Psoas muscle (tissue), 8 donors: ENCODE results near the gene SCNN1A. TPM values are rescaled to one million over a fixed set of nuclear protein-coding genes. Genes with fewer than 3 reads are reported as not detected.
A peak's percentile ranks its signal among the peaks of the same experiment; 100 is the strongest.

Experiments
- ATAC-seq, 4 donors: fragments of 200-7000 bp; cut with Tn5 transposase; one replicate each; pipeline ENCODE4 v1.9.1; 2020; ENCODE audit warnings: moderate library complexity in 3 of 4, mild to moderate bottlenecking in 2 of 4
- DNase-seq, 2 donors: peaks; one replicate each; pipeline ENCODE4 v3.0.0-alpha.2; 2020
- H3K27ac ChIP-seq: fragments of 200-600 bp; one replicate; pipeline ENCODE4 v1.8.0; 2022
- H3K27me3 ChIP-seq, 3 donors: fragments of 200-600 bp in 1 of 3; one replicate each; pipeline versions ENCODE4 v1.6.1 to v1.8.0; 2013 to 2022; ENCODE audit warnings: low read length in 2 of 3, mild to moderate bottlenecking in 2 of 3, moderate library complexity in 1 of 3; ENCODE audit not compliant: insufficient read depth in 3 of 3
- H3K36me3 ChIP-seq, 2 donors: fragments of 200-600 bp in 1 of 2; one replicate each; pipeline versions ENCODE4 v1.6.1 to v1.8.0; 2013 to 2022; ENCODE audit warnings: low read depth in 1 of 2, mild to moderate bottlenecking in 1 of 2, moderate library complexity in 1 of 2; ENCODE audit not compliant: insufficient read depth in 1 of 2
- H3K4me1 ChIP-seq: fragments of 200-600 bp; one replicate; pipeline ENCODE4 v1.8.0; 2022
- H3K4me3 ChIP-seq: fragments of 200-600 bp; one replicate; pipeline ENCODE4 v1.8.0; 2022; ENCODE audit warnings: mild to moderate bottlenecking
- H3K9me3 ChIP-seq: fragments of 200-600 bp; one replicate; pipeline ENCODE4 v1.8.0; 2022
- CTCF ChIP-seq: fragments of 200-600 bp; IDR thresholded peaks from one replicate; pipeline ENCODE4 v1.8.0; 2022; ENCODE audit warnings: antibody characterized with exemption
- WGBS, 3 donors: extraction: QIAGEN DNeasy Blood & Tissue Kit; methylation state at CpG; one replicate each; pipeline versions ENCODE4 v1.1.6 to v1.1.7; 2013; 5-methylcytosine and 5-hydroxymethylcytosine counted together
- intact Hi-C, 2 donors: fragments of 100-400 bp; cut with DNase I; formaldehyde crosslinking; loops; one replicate each; pipeline versions ENCODE4 v1.11.0 to v1.14.2; 2022
- polyA plus RNA-seq, 3 donors: library from polyadenylated mRNA; stranded (reverse); fragments of 200-250 nt; gene quantifications; one replicate each; pipeline ENCODE4 v1.2.3, GENCODE V29; 2013
- total RNA-seq, 4 donors: library from RNA; stranded (reverse); fragmentation: NEBNext Ultra II Directional in 2 of 4; extraction: Animal tissue kit (Norgen Biotek cat#: 25700) in 2 of 4; gene quantifications; one replicate each; pipeline versions ENCODE4 v1.2.1 to v1.2.4, GENCODE V29; 2021 to 2023
- donor health status: healthy with polysubstance abuse.
- donor health status: DM: no; HTN: no; CAD: no; lungs with moderate emphysema.
- donor health status: Bipolar disorder and iron deficiency.
- donor health status: healthy.
- donor health status: DM: yes; HTN: yes; CAD: no.
- donor health status: DM: no; HTN: no; CAD: no.
- donor health status: DM: no; HTN: no; CAD: no.
- donor health status: DM: yes; HTN: yes; CAD: no.

The SCNN1A gene
- total and polyA plus RNA-seq, 7 donors, result 0.03 to 0.57 (median 0.39) TPM

GRCh38 chr12:6382371-6382770 is 7.0 kb upstream of the SCNN1A start:
- no peak for TF ChIP-seq CTCF
- ATAC-seq (no peak), DNase-seq (no peak)
- Histone ChIP-seq H3K4me3 (no peak overlapping the region), H3K36me3 (peaks cover 3 to 16% of the 10 kb centered on the region in 2 donors), H3K4me1 (peaks cover 37% of the 10 kb centered on the region), H3K9me3 (no peaks in the 10 kb centered on the region), H3K27ac (peak overlapping the region; percentile 97), H3K27me3 (no peaks in the 10 kb centered on the region)
- intact Hi-C loops, result loop anchor here in 1 of 2 donors (2.0 kb wide), 1 partner anchor 40 kb away; the partner anchor contains the start of gene TNFRSF1A
- 84 to 87% (median 87%) methylated on average over 7 of the region's 7 CpGs for WGBS, 3 donors

- no peaks in the 10 kb centered on the region for H3K36me3 ChIP-seq
- no peaks in the 10 kb centered on the region for H3K27me3 ChIP-seq
- DNase-seq (no peak), ATAC-seq (no peak)
- WGBS, 3 donors, result 88 to 92% (median 88%) methylated on average over 14 of the region's 14 CpGs
- intact Hi-C loops, result no loop called here
- H3K4me3 ChIP-seq, result no peak overlapping the region
- no peak overlapping the region for H3K27ac ChIP-seq
- TF ChIP-seq CTCF, result no peak
- H3K4me1 ChIP-seq, result peaks cover 44% of the 10 kb centered on the region
- no peaks in the 10 kb centered on the region for H3K9me3 ChIP-seq
Measured at GRCh38 chr12:6380141-6381121, 5.1 kb upstream of the SCNN1A start.

GRCh38 chr12:6378709-6379472 is 3.5 kb upstream of the SCNN1A start:
- H3K4me1 ChIP-seq, result peaks cover 36% of the 10 kb centered on the region
- 84 to 85% (median 84%) methylated on average over 13 of the region's 13 CpGs for WGBS, 3 donors
- no peaks in the 10 kb centered on the region for H3K9me3 ChIP-seq
- H3K36me3 ChIP-seq, result no peaks in the 10 kb centered on the region
- TF ChIP-seq CTCF, result no peak
- no peaks in the 10 kb centered on the region for H3K27me3 ChIP-seq
- no peak for ATAC-seq
- intact Hi-C loops, result no loop called here
- no peak for DNase-seq
- H3K27ac ChIP-seq, result no peak overlapping the region
- no peak overlapping the region for H3K4me3 ChIP-seq

GRCh38 chr12:6377667-6377994 is 2.3 kb upstream of the SCNN1A start:
- Histone ChIP-seq H3K36me3 (no peaks in the 10 kb centered on the region), H3K27ac (peak overlapping the region; percentile 58), H3K4me1 (peaks cover 25% of the 10 kb centered on the region), H3K4me3 (no peak overlapping the region), H3K9me3 (no peaks in the 10 kb centered on the region), H3K27me3 (no peaks in the 10 kb centered on the region)
- 36 to 68% (median 46%) methylated on average over 4 of the region's 4 CpGs for WGBS, 3 donors
- intact Hi-C loops, result no loop called here
- TF ChIP-seq CTCF, result no peak
- no peak for DNase-seq
- peak in 3 of 4 donors; percentile 71 to 79 (median 77) for ATAC-seq
